Natural killer cell (primary cell): ENCODE measurements around the gene TOP2B. TPM values are rescaled to one million over a fixed set of nuclear protein-coding genes. Genes with fewer than 3 reads are reported as not detected.

ENCODE experiments used
- ATAC-seq, 3 donors: fragments of 150-1000 bp in 2 of 3; fragments of 200-7000 bp in 1 of 3; cut with Tn5 transposase; 1 replicate in 1 of 3; 2 replicates in 2 of 3; pipeline ENCODE4 v1.10.0; 2021; ENCODE audit warnings: mild to moderate bottlenecking in 2 of 3, moderate library complexity in 2 of 3
- DNase-seq, 2 donors: peaks; one replicate each; pipeline versions ENCODE4 v3.0.0 to v3.0.0-alpha.2; 2013 to 2021; ENCODE audit warnings: mixed read lengths in 1 of 2
- H3K27ac ChIP-seq: one replicate; pipeline ENCODE4 v1.5.1; 2013; ENCODE audit warnings: mild to moderate bottlenecking, low read length
- H3K27me3 ChIP-seq: one replicate; pipeline ENCODE4 v1.6.1; 2013; ENCODE audit warnings: low read length; ENCODE audit not compliant: control insufficient read depth, insufficient read depth
- H3K36me3 ChIP-seq: one replicate; pipeline ENCODE4 v1.6.1; 2013; ENCODE audit warnings: low read length; ENCODE audit not compliant: control insufficient read depth, insufficient read depth
- H3K4me1 ChIP-seq: one replicate; pipeline ENCODE4 v1.6.1; 2013; ENCODE audit warnings: low read length; ENCODE audit not compliant: control insufficient read depth, insufficient read depth
- H3K4me3 ChIP-seq: one replicate; pipeline ENCODE4 v1.5.1; 2013; ENCODE audit warnings: low read length
- H3K9me3 ChIP-seq: one replicate; pipeline ENCODE4 v1.6.1; 2013; ENCODE audit warnings: low read length; ENCODE audit not compliant: control insufficient read depth, insufficient read depth
- H3K27ac Mint-ChIP-seq, 2 donors: one replicate each; pipeline ENCODE4 v1.8.0; 2022; ENCODE audit warnings: mild to moderate bottlenecking in 2 of 2, mixed read lengths in 2 of 2, moderate library complexity in 1 of 2
- H3K27me3 Mint-ChIP-seq, 2 donors: one replicate each; pipeline ENCODE4 v1.8.0; 2022; ENCODE audit warnings: low read depth in 2 of 2, mixed read lengths in 2 of 2
- H3K36me3 Mint-ChIP-seq: one replicate; pipeline ENCODE4 v1.8.0; 2022; ENCODE audit warnings: mixed read lengths
- H3K4me1 Mint-ChIP-seq, 2 donors: one replicate each; pipeline ENCODE4 v1.8.0; 2022; ENCODE audit warnings: mixed read lengths in 2 of 2
- H3K4me3 Mint-ChIP-seq: one replicate; pipeline ENCODE4 v1.8.0; 2022; ENCODE audit warnings: mild to moderate bottlenecking, moderate library complexity, mixed read lengths
- H3K9me3 Mint-ChIP-seq, 2 donors: one replicate each; pipeline ENCODE4 v1.8.0; 2022; ENCODE audit warnings: mixed read lengths in 2 of 2
- WGBS: methylation state at CpG from one replicate; pipeline ENCODE4 v1.1.7; 2013; ENCODE audit warnings: missing lambda C conversion rate; ENCODE audit not compliant: insufficient coverage; 5-methylcytosine and 5-hydroxymethylcytosine counted together
- intact Hi-C: fragments of 100-400 bp; cut with micrococcal nuclease; formaldehyde crosslinking; loops from one replicate; pipeline ENCODE4 v1.14.2; 2022
- total RNA-seq, 4 donors: library from RNA; stranded (reverse); fragments of 120-200 nt in 1 of 4; gene quantifications; one replicate each; pipeline versions ENCODE4 v1.2.3 to v1.2.4, GENCODE V29; 2013 to 2022
- TF ChIP-seq, protein P1 (sequence below): fragments of 200-600 bp; IDR thresholded peaks from one replicate; pipeline ENCODE4 v1.8.0; 2022; ENCODE audit warnings: antibody characterized with exemption

TOP2B gene
- total RNA-seq, 3 donors from 2014 or later (not counting 1 experiment from before 2014, with no cell fraction given), result 126 to 180 (median 152) TPM

DNA sequence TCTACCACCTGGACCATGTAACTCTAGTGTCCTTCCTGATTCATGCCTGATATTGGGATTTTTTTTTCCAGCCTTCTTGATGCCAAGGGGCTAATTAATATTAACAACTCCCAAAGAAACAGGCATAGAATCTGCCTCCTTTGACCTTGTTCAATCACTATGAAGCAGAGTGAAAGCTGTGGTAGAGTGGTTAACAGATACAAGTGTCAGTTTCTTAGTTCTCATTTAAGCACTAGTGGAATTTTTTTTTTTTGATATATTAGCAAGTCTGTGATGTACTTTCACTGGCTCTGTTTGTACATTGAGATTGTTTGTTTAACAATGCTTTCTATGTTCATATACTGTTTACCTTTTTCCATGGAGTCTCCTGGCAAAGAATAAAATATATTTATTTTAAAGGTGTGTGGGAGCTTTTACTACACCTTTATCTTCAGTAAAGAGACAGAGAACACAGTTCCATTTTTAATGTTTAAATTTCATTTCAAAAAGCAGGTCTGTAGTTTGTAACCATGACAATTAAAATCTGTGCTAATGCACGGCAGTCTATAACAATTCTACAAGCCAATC lies 67.1 kb downstream of the TOP2B start:
- peaks cover 64% of the 10 kb centered on the region for H3K36me3 ChIP-seq
- H3K4me1 ChIP-seq, result no peaks in the 10 kb centered on the region
- ATAC-seq (peak in 1 of 3 donors; percentile 56), DNase-seq (no peak)
- no peak overlapping the region for H3K4me3 ChIP-seq
- no peaks in the 10 kb centered on the region for H3K27me3 ChIP-seq
- intact Hi-C loops, result loop anchor here (10.0 kb wide), 1 partner anchor 633 kb away; no protein-coding TSS in a partner anchor
- WGBS, result no CpG with 5 or more reads among the region's 1 CpG
- Mint-ChIP-seq H3K4me1 (peaks cover 0 to 11% of the 10 kb centered on the region in 2 donors), H3K27me3 (no peaks in the 10 kb centered on the region), H3K4me3 (no peak overlapping the region), H3K27ac (peak overlapping the region; percentile 24 to 41), H3K9me3 (no peaks in the 10 kb centered on the region), H3K36me3 (peaks cover 36% of the 10 kb centered on the region)
- no peak overlapping the region for H3K27ac ChIP-seq
- TF ChIP-seq, protein P1, sequence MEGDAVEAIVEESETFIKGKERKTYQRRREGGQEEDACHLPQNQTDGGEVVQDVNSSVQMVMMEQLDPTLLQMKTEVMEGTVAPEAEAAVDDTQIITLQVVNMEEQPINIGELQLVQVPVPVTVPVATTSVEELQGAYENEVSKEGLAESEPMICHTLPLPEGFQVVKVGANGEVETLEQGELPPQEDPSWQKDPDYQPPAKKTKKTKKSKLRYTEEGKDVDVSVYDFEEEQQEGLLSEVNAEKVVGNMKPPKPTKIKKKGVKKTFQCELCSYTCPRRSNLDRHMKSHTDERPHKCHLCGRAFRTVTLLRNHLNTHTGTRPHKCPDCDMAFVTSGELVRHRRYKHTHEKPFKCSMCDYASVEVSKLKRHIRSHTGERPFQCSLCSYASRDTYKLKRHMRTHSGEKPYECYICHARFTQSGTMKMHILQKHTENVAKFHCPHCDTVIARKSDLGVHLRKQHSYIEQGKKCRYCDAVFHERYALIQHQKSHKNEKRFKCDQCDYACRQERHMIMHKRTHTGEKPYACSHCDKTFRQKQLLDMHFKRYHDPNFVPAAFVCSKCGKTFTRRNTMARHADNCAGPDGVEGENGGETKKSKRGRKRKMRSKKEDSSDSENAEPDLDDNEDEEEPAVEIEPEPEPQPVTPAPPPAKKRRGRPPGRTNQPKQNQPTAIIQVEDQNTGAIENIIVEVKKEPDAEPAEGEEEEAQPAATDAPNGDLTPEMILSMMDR, result no peak
- H3K9me3 ChIP-seq, result no peaks in the 10 kb centered on the region

DNA sequence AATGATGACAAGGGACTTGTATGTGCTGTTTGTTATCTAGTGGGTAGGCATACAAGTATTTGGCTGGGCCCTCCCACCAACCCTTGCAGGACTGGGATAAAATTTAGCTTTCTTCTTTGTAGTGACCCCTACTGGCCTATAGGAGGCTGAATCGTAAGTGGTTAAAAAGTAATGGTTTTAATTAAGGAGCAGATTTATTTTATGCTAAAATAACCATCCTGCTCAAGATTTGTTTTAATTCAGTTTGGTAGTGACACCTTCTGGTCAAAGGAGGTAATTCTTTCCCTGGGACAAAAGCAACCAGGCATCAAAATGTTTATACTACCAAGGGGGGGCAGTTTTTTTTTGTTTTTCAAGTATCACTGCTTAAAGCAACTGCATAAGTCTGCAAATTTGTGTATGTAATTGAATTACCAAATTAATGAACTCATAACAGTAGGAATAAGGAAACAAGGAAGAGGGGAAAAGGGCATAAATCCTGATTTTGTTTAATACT lies 70.7 kb downstream of the TOP2B start:
- TF ChIP-seq, protein P1, result peak; percentile 81
- Histone ChIP-seq H3K36me3 (peaks cover 39% of the 10 kb centered on the region), H3K9me3 (no peaks in the 10 kb centered on the region), H3K27me3 (no peaks in the 10 kb centered on the region), H3K27ac (no peak overlapping the region), H3K4me1 (no peaks in the 10 kb centered on the region), H3K4me3 (no peak overlapping the region)
- WGBS, result no CpG with 5 or more reads among the region's 1 CpG
- peak in 1 of 2 donors; percentile 61 for DNase-seq
- Mint-ChIP-seq H3K9me3 (no peaks in the 10 kb centered on the region), H3K36me3 (peaks cover 18% of the 10 kb centered on the region), H3K4me1 (peaks cover 1 to 7% of the 10 kb centered on the region in 2 donors), H3K4me3 (no peak overlapping the region), H3K27ac (peak overlapping the region in 1 of 2 donors; percentile 34), H3K27me3 (no peaks in the 10 kb centered on the region)
- intact Hi-C loops, result loop anchor here (1.0 to 10.0 kb wide), 4 partner anchors 153 to 1332 kb away; no protein-coding TSS in a partner anchor
- peak; percentile 66 to 86 (median 76) for ATAC-seq

DNA sequence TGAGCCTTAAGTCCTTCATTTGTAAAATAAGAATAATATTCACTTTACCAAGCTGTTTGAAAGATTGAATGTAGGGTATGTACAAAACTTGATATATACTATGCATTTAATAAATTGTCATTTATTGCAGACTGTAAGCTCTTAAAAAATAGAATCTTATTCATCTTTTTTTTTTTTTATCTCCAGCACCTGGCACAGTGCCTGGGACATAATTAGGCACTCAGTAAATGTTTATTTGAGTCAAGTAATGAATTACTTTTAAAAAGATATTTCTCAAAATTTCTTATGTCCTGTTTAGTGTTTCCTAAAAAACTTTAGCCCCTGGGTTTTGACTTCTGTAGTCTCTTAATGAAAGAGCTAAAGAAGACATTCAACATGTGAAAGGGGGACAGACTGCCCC lies 71.7 kb downstream of the TOP2B start:
- peak overlapping the region in 1 of 2 donors; percentile 66 for H3K27ac Mint-ChIP-seq
- intact Hi-C loops, result loop anchor here (5.0 to 10.0 kb wide), 2 partner anchors 628 to 1331 kb away; no protein-coding TSS in a partner anchor
- H3K27ac ChIP-seq, result no peak overlapping the region

More for the DNA sequence above, 71.7 kb downstream of the TOP2B start:
- ATAC-seq (no peak), DNase-seq (no peak)
- Histone ChIP-seq H3K27me3 (no peaks in the 10 kb centered on the region), H3K4me3 (no peak overlapping the region), H3K36me3 (peaks cover 29% of the 10 kb centered on the region), H3K4me1 (no peaks in the 10 kb centered on the region), H3K9me3 (no peaks in the 10 kb centered on the region)
- no peak overlapping the region for H3K4me3 Mint-ChIP-seq
- peaks cover 10% of the 10 kb centered on the region for H3K36me3 Mint-ChIP-seq
- no peaks in the 10 kb centered on the region for H3K9me3 Mint-ChIP-seq
- TF ChIP-seq, protein P1, result no peak
- peaks cover 12 to 16% of the 10 kb centered on the region in 2 donors for H3K4me1 Mint-ChIP-seq
- no peaks in the 10 kb centered on the region for H3K27me3 Mint-ChIP-seq
